GM18507 (cell line): ENCODE data around the gene SPINT4.
"Not testable (repeated sequence)": the region's sequence is repeated elsewhere in the genome, so short reads cannot be mapped to it uniquely, and the experiment has no call there.

Experiments
- DNase-seq: peaks from one replicate; pipeline ENCODE4 v3.0.0; 2011; ENCODE audit warnings: low read depth; ENCODE audit not compliant: insufficient read length; ENCODE audit errors: extremely low spot score
- FAIRE-seq: peaks from 2 replicates; lab custom pipeline; 2011; peaks lifted over from hg19 to GRCh38; lab: Jason Lieb, UNC

SPINT4 gene

DNA sequence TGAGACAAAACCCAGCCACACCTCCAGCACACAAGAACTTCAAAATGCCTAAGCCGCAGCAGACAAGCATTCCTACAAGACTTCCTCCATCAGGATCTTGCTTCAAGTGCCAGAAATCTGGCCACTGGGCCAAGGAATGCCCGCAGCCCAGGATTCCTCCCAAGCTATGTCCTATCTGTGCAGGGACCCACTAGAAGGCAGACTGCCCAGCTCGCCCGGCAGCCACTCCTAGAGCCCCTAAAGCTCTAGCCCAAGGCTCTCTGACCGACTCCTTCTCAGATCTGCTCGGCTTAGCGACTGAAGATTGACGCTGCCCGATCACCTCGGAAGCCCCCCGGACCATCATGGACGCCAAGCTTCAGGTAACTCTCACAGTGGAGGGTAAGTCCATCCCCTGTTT is 39.8 kb downstream of the SPINT4 start:
- not testable (repeated sequence) for DNase-seq, FAIRE-seq

DNA sequence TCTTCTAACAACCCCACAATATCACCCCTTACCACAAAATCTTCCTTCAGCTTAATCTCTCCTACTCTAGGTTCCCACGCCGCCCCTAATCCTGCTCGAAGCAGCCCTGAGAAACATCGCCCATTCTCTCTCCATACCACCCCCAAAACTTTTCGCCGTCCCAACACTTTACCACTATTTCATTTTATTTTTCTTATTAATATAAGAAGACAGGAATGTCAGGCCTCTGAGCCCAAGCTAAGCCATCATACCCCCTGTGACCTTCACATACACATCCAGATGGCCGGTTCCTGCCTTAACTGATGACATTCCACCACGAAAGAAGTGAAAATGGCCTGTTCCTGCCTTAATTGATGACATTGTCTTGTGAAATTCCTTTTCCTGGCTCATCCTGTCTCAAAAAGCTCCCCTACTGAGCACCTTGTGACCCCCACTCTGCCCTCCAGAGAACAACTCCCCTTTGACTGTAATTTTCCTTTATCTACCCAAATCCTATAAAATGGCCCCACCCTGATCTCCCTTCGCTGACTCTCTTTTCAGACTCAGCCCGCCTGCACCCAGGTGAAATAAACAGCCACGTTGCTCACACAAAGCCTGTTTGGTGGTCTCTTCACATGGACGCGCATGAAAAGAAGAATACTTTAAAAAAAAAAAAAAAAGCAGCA is 42.6 kb downstream of the SPINT4 start:
- not testable (repeated sequence) for FAIRE-seq, DNase-seq

- FAIRE-seq (no peak), DNase-seq (no peak)
These were observed 43.2 kb downstream of the SPINT4 start for GRCh38 chr20:45765307-45765875.

- no peak for DNase-seq
- FAIRE-seq = no peak
These were observed 43.8 kb downstream of the SPINT4 start for GRCh38 chr20:45765980-45766379.

DNA sequence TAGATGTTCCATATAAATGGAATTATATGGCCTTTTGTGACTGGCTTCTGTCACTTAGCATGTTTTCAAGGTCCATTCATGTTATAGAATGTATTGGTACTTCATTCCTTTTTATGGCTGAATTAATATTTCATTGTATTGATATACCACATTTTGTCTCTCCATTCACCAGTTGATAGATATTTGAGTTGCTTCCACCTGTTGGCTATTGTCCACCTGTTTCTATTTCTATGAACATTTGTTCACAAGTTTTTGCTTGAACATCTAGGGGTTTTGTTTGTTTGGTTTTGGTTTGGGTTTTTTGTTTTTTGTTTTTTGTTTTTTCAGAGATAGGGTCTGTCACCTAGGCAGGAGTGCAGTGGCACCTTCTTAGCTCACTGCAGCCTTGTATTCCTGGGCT is 46.3 kb downstream of the SPINT4 start:
- FAIRE-seq = no peak
- DNase-seq = no peak

DNA sequence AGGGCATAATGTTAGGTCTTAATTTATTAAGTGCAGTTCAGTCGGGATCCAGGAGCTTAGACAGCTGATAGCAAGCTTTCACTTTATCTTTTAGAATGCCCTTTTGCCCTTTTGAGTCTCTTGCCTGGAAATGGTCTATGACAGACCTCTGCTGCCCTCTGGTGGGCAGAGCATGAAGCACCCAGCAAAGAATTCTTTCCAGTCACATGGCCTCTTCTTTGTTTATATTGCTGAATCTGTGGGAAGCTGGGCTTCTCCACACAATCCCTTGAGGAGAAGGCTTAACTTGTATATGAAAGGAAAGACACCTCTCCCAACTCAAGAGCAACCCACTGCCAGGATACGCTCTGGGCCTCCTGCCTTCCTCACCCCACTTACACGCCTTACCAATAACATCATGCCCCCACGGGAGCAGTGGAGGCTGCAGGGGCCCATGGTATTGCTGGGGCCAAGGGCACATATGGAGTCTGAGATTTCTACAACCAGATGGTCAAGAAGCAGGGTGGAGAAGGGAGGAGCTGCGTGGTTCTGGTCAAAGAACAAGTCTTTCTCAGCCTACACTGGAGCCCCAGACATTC is 49.1 kb downstream of the SPINT4 start:
- DNase-seq (peak; percentile 49), FAIRE-seq (peak; percentile 84)

DNA sequence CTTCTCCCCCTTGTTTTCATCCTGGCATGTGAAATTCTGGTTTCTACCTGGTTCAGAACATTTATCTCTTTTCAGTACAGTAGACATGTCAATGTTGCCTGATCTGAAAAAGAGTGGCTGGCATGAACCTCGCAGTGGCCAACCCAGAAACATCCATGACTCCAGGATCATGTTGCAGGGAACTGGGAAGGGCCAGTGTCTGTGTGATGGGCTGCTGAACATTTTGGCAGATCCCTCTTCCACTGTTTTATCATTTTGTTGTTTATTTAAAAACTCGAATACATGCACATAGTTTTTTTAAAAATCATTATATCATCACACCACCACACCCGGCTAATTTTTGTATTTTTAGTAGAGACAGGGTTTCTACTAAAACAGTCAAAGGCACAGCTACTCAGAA is 50.5 kb downstream of the SPINT4 start:
- FAIRE-seq = no peak

DNA sequence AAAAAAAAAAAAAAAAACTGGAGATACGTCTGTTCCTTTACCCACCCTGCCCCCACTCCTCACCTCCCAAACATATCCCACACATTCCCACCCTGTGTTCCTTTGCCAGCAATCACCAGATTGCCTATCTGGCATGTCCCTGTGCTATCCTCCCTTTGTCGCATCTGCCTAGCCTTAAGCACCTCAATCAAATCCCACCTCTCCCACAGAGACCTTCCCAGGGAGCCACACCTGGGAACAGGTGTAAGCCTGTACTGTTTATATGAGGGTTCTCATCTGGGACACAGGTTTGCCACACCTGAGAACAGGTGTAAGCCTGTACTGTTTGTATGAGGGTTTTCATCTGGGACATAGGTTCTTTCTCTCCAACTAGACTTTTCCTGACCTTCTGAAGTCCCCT is 52.8 kb downstream of the SPINT4 start:
- no peak for FAIRE-seq
- no peak for DNase-seq

More for the DNA sequence above, 50.5 kb downstream of the SPINT4 start:
- no peak for DNase-seq

GRCh38 chr20:45775411-45775810 is 53.3 kb downstream of the SPINT4 start:
- FAIRE-seq = no peak
- DNase-seq = no peak
